Thyroid gland (tissue), 4 donors: ENCODE measurements around the gene TMEM117.

ENCODE experiments used
- CTCF ChIP-seq, 6 experiments: fragments of 200-600 bp in 3 of 6; fragments of 450-650 bp in 3 of 6; sonication (generic) in 3 of 6; IDR thresholded peaks; one replicate each; pipeline ENCODE4 v1.5.1; 2016 to 2019; ENCODE audit warnings: antibody characterized with exemption in 6 of 6, mild to moderate bottlenecking in 2 of 6, inconsistent platforms in 1 of 6, moderate library complexity in 1 of 6
- POLR2A ChIP-seq, 2 donors: fragments of 450-650 bp; IDR thresholded peaks; one replicate each; pipeline ENCODE4 v1.6.1; 2017; ENCODE audit warnings: antibody characterized with exemption in 2 of 2, mild to moderate bottlenecking in 2 of 2, moderate library complexity in 1 of 2

GRCh38 chr12:43982544-43982943, 146.7 kb downstream of the TMEM117 start:
- TF ChIP-seq POLR2A (IDR thresholded peaks at IDR 0.05) (no peak), CTCF (IDR thresholded peaks at IDR 0.05) (no peak)
